ENCODE measurements around the gene YEATS2. TPM values are rescaled to one million over a fixed set of nuclear protein-coding genes. Genes with fewer than 3 reads are reported as not detected.

YEATS2 gene
- total RNA-seq, 1 donor from 2014 or later = 65.1 TPM

- Mint-ChIP-seq H3K27ac (ENCODE audit: unreplicated experiment) (no peak overlapping the region), H3K9me3 (ENCODE audit: unreplicated experiment) (no peaks in the 10 kb centered on the region), H3K4me1 (ENCODE audit: unreplicated experiment) (peaks cover 35% of the 10 kb centered on the region), H3K4me3 (ENCODE audit: unreplicated experiment) (peak overlapping the region; percentile 2), H3K36me3 (ENCODE audit: low read depth, unreplicated experiment) (peaks cover 64% of the 10 kb centered on the region), H3K27me3 (ENCODE audit: unreplicated experiment) (no peaks in the 10 kb centered on the region)
- TF ChIP-seq CTCF (IDR thresholded peaks at IDR 0.05; ENCODE audit: unreplicated experiment) = no peak
- no peak for DNase-seq (ENCODE audit: low spot score)
Measured at GRCh38 chr3:183730361-183730760, 32.8 kb downstream of the YEATS2 start.

- Mint-ChIP-seq H3K36me3 (ENCODE audit: low read depth, unreplicated experiment) (peaks cover 64% of the 10 kb centered on the region), H3K27ac (ENCODE audit: unreplicated experiment) (no peak overlapping the region), H3K4me1 (ENCODE audit: unreplicated experiment) (peaks cover 31% of the 10 kb centered on the region), H3K4me3 (ENCODE audit: unreplicated experiment) (peak overlapping the region; percentile 66), H3K27me3 (ENCODE audit: unreplicated experiment) (no peaks in the 10 kb centered on the region), H3K9me3 (ENCODE audit: unreplicated experiment) (no peaks in the 10 kb centered on the region)
- no peak for TF ChIP-seq CTCF (IDR thresholded peaks at IDR 0.05; ENCODE audit: unreplicated experiment)
- no peak for DNase-seq (ENCODE audit: low spot score)
Measured at GRCh38 chr3:183731611-183732010, 34.0 kb downstream of the YEATS2 start.

GRCh38 chr3:183733553-183733952 is 36.0 kb downstream of the YEATS2 start:
- DNase-seq (ENCODE audit: low spot score) = no peak
- peaks cover 64% of the 10 kb centered on the region for H3K36me3 Mint-ChIP-seq (ENCODE audit: low read depth, unreplicated experiment)
- TF ChIP-seq CTCF (IDR thresholded peaks at IDR 0.05; ENCODE audit: unreplicated experiment) = no peak
- peaks cover 31% of the 10 kb centered on the region for H3K4me1 Mint-ChIP-seq (ENCODE audit: unreplicated experiment)
- no peaks in the 10 kb centered on the region for H3K27me3 Mint-ChIP-seq (ENCODE audit: unreplicated experiment)
- no peaks in the 10 kb centered on the region for H3K9me3 Mint-ChIP-seq (ENCODE audit: unreplicated experiment)
- H3K27ac Mint-ChIP-seq (ENCODE audit: unreplicated experiment) = peak overlapping the region; percentile 93
- H3K4me3 Mint-ChIP-seq (ENCODE audit: unreplicated experiment) = peak overlapping the region; percentile 57

GRCh38 chr3:183734750-183735494 is 37.3 kb downstream of the YEATS2 start:
- peaks cover 61% of the 10 kb centered on the region for H3K36me3 Mint-ChIP-seq (ENCODE audit: low read depth, unreplicated experiment)

More at GRCh38 chr3:183734750-183735494, 37.3 kb downstream of the YEATS2 start:
- no peaks in the 10 kb centered on the region for H3K9me3 Mint-ChIP-seq (ENCODE audit: unreplicated experiment)
- H3K4me1 Mint-ChIP-seq (ENCODE audit: unreplicated experiment) = peaks cover 31% of the 10 kb centered on the region
- no peaks in the 10 kb centered on the region for H3K27me3 Mint-ChIP-seq (ENCODE audit: unreplicated experiment)
- H3K27ac Mint-ChIP-seq (ENCODE audit: unreplicated experiment) = peak overlapping the region; percentile 93
- no peak for DNase-seq (ENCODE audit: low spot score)
- peak overlapping the region; percentile 21 for H3K4me3 Mint-ChIP-seq (ENCODE audit: unreplicated experiment)
- no peak for TF ChIP-seq CTCF (IDR thresholded peaks at IDR 0.05; ENCODE audit: unreplicated experiment)
